HG03354 (cell line): ENCODE measurements around the gene ADAM12.

Source experiments
- ATAC-seq: cut with Tn5 transposase; IDR thresholded peaks from one replicate; pipeline ENCODE4 v1.9.1; 2021; ENCODE audit warnings: mild to moderate bottlenecking; ENCODE audit not compliant: unreplicated experiment, poor library complexity, severe bottlenecking

The ADAM12 gene

GRCh38 chr10:126243306-126243705 lies 145.0 kb downstream of the ADAM12 start:
- no peak for ATAC-seq

- ATAC-seq, result no peak
Observed at GRCh38 chr10:126242397-126243260, 145.6 kb downstream of the ADAM12 start.

- no peak for ATAC-seq
Observed at GRCh38 chr10:126240483-126240882, 147.8 kb downstream of the ADAM12 start.

GRCh38 chr10:126239844-126240243 lies 148.4 kb downstream of the ADAM12 start:
- ATAC-seq, result no peak

GRCh38 chr10:126235979-126236851 lies 152.1 kb downstream of the ADAM12 start:
- no peak for ATAC-seq

- ATAC-seq, result no peak
Observed at GRCh38 chr10:126235091-126235978, 152.9 kb downstream of the ADAM12 start.

GRCh38 chr10:126234630-126235029 lies 153.6 kb downstream of the ADAM12 start:
- ATAC-seq, result no peak

- ATAC-seq, result no peak
Observed at GRCh38 chr10:126233182-126234148, 154.8 kb downstream of the ADAM12 start.

- ATAC-seq, result no peak
Observed at GRCh38 chr10:126230587-126230986, 157.7 kb downstream of the ADAM12 start.

- no peak for ATAC-seq
Observed at GRCh38 chr10:126229686-126230085, 158.6 kb downstream of the ADAM12 start.

- ATAC-seq, result no peak
Observed at GRCh38 chr10:126227762-126228134, 160.5 kb downstream of the ADAM12 start.

- ATAC-seq, result no peak
Observed at GRCh38 chr10:126226988-126227761, 161.1 kb downstream of the ADAM12 start.

- ATAC-seq, result no peak
Observed at GRCh38 chr10:126226205-126226604, 162.1 kb downstream of the ADAM12 start.

- no peak for ATAC-seq
Observed at GRCh38 chr10:126225672-126226008, 162.6 kb downstream of the ADAM12 start.

- no peak for ATAC-seq
Observed at GRCh38 chr10:126224967-126225671, 163.2 kb downstream of the ADAM12 start.

- ATAC-seq, result no peak
Observed at GRCh38 chr10:126223512-126224067, 164.7 kb downstream of the ADAM12 start.
